NCI-H2227 (cell line): Measurements from ENCODE around the gene CDH4.

Experiments
- DNase-seq: peaks from one replicate; lab custom pipeline; 2025; ENCODE audit not compliant: unreplicated experiment; lab: John Stamatoyannopoulos, UW

The CDH4 gene

DNA sequence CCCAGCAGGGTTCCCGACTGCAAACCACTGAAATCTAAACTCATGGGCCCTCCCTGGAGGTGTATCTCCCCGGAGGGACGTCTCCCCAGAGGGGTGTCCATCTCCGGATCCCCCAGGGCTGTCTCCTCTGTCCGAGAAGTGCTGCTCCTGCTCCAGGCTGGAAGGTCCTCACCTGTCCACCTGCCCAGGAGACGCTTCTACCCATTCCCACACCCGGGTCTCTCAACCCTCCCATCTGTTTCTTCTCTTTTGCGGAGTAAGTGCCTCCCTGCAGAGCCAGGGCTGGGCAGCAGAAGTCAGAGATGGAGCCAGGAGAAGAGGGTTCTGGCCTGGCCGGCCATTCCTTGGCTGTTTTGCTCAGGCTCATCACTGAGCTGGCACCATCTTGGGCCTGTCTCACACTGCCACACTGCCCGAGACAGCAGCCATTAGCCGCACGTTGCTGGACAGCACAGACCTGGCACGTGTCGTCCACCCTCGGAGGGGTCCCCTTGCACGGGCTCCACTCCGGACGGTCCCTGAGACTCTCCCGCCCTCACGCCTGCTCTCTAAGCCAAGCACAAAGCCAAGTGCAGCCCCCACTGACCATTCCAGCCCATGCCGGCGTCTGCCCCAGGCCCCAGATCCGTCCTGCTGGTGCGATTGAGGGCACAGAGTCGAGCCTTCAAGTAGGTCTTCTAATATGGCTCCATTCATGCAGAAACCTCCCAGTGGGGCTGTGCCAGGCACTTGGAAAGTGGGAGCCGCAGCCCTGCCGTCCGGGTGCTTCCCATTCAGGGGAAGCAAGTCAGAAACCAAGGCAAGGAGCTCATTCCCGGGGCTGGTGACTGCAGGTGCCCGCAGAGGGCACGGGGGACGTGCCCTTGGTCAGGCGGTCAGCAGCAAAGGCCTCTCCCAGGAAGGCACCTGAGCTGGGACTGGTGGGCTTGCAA is 445.9 kb downstream of the CDH4 start:
- DNase-seq, result no peak

DNA sequence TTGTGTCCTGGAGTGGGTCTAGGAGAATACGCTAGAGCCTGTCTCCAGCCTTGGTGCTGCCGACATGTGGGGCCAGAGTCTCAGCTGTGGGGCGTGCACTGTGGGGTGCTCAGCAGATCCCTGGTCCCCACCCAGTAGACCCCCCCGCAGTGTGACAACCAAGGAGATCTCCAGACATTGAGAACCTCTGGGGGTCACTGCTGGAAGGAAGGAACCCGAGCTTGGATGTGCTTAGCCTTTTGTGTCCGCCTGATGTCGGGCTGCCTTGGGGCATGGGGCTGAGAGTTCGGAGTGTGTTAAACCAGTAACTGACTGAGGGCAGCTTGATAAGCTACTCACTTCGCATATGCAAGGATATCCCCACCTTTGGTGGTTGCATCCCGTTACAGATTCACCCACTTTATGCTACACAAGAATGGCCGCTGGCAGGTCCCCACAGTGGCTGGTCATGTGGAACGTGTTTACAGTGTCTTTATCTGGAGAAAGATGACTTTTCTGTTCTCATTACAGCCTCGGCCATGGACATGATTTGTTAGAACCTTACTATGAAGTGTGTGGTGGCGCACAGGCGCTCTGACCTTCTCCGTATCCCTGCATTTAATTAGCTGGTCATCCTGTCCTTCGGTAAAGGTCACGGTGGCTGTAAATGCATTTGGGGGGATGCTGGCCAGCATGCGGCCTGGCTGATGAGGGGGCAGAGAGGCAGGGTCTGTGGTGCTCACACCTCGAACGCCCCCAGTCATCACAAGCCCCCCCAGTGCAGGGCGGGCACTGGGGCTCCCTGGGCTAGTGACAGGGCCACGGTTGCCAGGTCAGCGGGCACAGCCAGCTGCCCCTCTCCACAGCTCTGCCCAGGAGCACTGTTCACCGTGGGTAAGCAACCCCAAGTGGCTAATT is 446.8 kb downstream of the CDH4 start:
- no peak for DNase-seq

DNA sequence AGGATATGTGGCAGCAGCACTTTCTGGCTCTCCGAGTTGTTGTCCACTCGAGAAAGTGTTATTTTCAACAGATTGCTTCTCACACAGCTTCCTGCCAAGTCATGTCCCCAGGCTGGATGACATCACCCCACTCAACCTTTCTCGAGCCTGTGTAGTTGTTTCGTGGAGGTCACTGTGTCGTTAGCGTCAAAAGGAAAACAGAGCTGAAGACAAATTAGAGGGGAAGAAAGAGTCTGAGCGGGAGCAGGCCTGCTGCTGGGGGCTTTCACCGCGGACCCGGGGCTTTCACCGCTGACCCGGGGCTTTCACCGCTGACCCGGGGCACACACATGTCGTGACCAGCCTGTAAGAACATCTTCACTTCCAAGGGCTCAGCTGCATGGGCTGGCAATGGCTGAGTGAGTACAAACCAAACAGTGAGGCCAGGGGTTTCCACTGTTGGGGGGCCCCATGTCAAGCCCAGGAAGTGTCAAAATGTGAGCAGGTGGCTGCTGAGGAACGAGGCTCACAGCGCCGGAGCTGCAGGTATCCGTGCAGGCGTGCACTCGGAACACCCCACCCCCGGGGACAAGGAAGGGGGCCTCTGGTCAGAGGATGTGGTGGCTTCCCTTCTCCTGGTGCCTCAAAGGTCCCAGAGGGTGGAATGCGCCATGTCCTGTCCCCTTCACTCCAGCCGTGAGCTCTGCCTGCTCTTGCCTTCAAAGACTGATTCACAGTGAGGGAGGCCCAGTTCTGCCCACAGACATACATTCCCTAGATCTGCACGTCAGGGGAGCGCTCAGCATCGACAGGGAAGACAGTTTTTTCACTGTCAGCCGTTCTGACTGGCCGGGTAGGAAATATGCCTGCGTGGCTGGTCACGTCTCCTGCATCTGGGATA is 447.7 kb downstream of the CDH4 start:
- DNase-seq, result no peak

DNA sequence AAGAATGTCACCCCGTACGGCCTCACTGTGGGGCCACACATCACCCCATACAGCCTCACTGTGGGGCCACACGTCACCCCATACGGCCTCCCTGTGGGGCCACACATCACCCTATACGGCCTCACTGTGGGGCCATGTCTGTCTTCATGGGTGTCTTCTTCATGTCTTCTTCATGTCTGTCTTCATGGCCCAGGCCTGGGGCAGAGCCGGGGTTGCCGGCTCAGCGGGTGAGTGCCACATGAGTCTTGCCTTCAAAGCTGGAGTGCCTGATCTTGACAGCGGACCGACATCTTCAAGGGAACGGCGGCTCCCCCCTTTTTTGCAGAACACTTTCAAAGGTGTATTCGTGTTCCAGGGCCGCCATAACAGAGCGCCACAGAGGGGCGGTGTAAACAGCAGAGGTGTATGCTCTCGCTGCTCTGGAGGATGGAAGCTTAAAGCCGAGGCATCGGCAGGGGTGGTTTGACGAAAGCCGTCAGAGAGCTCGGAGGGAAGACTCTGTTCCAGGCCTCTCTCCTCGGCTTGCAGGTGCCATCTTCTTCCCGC is 448.6 kb downstream of the CDH4 start:
- DNase-seq, result no peak

DNA sequence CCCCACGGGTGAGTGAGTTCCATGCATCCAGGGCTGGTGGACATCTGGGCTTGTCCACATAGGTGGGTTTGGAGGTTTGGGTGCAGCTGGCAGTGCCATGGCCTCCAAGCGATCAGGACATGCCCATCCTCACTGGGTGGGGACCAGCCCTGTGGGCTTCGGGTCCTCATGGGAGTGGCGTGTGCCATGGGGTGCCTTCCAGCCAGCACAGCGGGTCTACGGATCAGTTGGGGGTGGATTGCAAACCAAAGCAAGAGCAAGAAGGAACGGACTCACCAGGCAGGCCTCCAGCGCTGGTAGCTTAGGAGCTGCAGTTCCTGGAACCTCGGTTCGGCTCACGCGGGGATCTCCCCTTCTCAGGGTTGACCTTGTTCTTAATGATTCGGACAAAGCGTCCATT is 449.3 kb downstream of the CDH4 start:
- no peak for DNase-seq

DNA sequence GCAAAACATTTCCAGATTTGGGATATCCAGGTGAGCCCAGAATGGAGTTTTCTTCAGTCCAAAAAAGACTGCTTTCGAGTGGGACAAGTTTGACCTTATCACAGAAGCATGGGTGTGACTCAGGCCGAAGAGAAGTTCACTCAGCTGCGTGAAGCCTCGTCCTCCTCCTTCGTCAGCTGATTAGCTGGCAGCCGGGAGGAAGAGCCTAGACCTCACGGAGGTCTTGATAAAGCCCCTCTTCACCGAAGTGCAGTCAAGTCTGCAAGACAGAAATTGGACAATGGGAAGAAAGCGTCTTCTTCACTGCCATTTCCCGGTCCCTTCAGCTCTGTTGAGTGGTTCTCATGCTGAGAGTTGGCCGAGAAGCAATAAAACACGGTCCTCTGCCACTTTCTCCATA is 449.7 kb downstream of the CDH4 start:
- DNase-seq, result no peak

DNA sequence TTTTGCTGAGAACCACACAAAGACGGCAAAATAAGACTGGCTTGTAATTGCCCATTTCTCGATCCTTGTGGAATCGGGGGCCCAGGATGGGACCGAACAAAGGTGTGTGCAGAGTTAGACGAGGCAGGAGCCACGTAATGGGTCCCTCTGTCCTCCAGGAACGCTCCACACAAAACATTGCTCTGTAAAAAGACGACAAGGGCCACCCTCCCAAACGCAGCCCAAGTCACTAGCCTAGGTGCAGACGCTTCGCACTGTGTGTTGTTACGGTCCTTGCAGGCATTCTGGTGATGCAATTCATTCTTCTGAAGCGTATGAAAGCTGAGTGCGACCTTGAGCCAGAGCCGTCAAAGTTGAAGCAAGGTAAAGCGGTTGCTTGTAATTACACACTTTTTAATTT is 450.2 kb downstream of the CDH4 start:
- no peak for DNase-seq

DNA sequence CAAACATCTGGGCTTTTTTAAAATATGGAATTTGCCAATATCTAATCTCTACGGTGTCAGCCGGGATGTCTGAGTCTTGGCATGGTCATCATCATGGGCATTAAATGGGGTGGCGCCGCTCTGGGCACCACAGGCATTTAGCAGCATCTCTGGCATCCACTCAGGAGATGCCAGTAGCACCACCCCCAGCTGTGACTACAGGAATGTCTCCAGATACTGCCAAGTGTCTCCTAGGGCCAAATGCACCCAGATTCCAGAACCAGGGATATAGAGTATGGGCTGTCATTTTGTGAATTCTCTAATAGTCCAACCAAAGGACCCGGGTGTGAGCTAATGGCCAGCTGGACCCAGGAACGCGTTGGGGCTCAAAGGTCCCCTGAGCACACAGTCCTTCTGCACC is 452.6 kb downstream of the CDH4 start:
- no peak for DNase-seq

DNA sequence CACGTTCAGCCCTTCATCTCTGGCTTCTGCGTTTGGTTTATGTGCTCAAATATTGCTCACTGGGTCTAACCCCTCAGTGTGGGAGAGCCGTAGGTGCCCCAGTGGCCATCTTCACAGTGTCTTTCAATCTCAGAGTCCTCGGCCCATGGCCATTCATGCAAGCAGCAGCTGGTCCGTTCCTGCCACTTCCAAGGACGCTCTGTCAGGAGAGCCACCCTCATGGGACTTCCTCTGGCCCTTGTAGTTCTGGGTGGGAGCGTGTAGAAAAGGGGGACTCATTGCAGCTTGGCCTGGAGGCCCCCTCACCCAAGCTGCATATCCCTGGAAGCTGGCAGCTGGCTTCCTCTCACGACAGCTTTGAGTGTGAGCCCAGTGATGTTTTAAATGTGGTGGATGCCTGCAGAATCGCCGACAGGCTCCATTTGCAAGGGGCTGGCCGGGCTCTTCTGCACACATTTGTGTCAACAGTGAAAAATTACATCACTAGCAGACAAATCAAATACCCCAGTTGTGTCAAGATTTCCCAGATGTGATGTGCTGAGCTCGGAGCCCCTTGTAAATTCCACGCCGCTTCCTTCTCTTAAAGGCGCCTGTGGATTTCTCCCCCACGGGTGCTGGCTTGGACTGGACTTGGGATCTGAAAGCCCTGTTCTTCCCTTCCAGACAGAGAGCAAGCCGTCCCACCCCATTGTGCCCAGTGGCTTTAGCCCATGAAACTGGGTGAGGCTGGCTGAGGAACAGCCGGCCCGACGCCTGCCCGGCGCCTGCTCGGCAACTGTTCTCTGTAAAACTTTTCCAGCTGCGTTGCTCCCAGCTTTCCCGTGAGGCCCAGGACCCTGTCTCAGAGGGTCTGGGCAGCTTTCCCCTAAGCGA is 453.6 kb downstream of the CDH4 start:
- no peak for DNase-seq

DNA sequence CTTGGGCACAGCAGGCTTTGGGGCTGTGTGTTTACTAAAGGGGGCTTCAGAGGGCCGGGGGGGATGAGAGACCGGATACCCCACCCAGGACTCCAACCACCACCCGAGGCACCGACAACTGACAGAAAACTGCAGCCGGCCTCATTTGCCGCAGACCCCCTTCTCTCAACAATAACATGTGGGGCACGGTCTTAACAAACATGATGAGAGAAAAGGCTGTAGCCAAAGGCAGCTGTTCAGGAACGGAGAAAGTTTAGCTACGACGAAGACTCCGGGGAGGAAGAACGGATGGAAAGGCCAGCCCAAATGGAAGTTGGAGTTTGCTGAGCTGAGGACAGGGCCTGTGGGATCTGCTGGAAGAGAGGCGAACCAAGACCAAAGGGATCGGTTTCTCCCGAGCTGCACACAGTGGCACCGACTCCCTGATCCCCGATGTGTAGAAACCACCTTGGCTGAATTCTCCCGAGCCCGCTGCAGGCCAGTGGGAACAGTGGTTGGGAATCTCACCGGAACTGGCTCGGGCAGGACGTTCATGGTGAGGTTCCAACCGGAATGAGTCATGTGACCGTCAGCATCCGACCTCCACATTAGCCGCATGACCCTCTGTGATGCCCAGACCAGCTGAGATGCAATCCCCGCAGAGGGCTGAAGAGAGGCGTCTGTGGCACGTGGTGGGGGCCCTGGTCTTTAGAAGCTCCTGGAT is 454.3 kb downstream of the CDH4 start:
- no peak for DNase-seq

DNA sequence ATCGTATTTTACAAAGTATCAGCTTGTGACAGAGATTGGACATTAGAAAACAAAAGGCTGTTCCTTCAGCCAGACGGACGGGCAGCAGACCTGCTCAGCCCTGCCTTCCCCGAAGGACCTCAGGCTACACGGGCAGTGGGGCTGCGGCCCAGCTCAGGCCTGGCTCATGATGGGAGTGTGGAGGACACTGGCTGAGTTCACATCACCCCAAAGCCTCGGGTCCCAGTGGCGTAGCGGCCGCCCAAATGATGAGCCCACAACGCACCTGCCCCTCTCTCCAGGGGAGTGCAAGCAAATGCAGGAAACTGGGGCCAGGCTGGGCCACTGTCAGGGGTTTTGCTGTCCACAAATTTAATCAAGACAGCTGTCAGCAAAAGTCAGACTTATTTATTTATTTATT is 456.8 kb downstream of the CDH4 start:
- no peak for DNase-seq

DNA sequence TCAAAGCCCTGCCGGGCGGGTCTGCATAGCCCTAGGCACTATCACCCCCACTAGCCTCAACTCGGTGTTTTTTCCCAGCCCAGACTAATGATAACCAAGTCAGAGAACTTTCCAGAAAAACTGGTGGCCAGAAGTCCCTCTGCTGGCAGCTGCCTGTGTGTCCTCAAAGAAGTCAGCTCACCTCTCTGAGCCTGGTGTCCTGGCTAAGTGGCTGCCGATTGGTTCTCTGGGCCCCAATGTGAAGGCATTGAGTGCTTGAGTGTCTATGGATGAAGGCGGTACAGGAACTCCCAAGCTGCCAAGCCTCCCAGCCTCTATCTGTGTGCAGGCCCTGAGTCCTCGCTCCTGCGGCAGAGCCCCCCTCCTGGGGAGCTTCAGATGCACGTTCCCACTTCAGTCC is 458.0 kb downstream of the CDH4 start:
- DNase-seq, result no peak

DNA sequence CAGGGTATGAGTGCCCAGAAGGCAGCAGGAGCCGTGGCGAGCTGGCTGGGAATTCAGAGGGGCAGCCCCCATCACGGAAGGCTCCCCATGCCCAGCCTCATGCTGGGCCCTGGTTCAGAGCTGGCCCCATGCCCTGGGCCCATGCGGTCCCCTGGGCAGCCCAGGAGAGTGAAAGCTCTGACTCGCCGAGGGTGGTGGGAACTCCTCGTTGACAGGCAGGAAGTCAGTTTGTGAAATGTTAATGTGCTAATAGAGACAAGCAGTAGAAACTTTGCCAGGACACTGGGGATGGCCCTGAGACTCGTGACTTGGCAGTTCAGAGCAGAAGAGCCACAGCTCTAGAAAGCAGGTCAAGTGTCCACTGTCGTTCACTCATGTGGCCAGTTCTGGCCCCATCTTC is 460.6 kb downstream of the CDH4 start:
- no peak for DNase-seq

DNA sequence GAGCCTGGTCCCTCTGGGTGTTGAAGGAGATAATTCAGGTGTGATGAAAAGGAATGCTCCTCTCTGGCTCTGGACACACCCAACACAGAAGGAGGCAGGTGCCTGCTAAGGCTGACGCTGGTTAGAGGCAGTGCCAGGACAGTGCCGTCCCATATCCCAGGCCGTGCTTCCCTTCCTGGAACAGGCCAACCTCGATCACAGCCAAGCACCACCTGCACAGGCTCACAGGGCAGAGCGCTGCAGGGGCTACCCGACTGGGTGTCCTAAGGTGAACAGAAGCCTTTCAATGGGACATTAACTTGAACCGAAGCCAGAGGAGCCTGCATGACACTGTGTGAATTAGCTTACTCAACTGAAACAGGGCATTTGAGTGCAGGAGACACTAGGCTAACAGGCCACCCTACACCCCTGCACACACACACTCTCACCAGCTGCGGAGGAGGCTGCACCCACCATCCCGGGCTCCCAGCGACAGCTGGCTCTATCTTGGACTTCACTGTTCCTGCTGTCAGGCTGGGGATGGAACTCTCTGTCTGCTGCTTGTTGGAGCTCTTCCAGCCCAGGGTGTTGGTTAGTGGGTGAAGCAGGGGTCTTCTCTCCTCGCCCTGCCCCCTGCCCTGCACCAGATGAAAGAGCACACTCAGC is 466.4 kb downstream of the CDH4 start:
- DNase-seq, result no peak

DNA sequence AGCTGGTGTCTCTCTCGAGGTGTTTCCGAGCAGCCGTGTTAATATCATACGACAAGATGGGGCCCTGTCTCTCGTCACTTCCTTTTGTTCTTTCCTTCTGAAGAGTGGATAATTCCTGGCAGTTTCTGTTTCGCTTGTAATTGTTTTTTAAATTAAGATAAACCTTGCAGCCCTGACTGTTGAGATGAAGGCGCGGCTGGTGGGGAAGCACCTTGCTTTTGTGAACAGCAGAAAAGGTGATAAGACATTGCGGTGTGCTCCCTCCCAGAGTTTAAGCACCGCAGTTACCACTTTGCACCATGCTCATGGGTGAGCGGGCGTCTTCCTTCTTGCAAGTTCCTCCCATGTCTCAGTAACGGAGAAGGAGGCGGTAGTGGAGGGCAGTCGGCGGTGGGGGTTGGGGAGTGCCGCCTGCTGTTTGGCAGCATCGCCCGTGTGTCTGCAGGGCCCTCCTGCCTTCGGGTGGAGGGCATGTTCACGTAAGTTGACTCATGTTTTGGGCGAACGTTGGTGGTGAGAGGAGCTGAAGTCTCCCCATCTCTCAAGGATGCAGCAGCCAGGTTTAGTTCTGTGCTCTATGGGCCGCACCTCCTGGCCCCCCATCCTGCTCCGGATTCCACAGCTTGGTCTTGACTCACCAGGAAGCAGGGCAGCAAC is 467.8 kb downstream of the CDH4 start:
- no peak for DNase-seq

DNA sequence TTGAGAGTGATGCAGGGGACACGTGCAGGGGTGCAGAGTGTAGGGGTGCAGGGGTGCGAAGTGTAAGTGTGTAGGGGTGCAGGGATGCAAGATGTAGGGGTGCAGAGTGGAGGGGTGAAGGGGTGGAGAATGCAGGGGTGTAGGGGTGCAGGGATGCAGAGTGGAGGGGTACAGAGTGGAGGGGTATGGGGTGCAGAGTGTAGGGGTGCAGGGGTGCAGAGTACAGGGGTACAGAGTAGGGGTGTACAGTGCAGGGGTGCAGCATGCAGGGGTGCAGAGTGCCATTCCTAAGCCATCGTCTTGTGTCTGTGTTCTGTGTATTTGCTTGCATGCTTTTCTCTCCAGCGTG is 468.3 kb downstream of the CDH4 start:
- DNase-seq, result no peak

DNA sequence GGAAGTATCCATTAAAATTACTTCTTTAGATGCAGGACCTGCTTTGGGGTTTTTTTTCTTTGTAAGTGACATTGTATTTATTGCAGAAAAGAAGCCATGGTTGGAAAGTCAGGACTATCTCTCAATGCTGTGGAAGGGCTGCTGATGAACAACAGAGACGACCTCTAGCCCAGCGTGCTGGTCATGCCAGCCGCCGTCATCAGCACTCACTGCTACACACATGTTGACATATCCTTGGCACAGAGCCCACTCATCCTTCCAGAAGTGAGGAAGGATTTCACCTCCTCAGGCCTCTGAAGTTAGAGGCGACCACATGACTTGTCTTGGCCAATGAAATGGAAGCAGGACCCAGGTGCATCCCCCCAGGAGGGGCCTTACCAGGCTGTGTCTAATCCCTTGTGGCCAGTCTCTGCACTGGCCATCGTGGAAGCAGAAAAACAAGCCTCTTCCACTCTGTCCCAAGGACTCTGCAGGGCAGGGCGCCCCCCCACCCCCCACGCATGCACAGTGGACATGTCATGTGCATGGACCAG is 470.2 kb downstream of the CDH4 start:
- no peak for DNase-seq
